Fibroblast of the conjunctiva (primary cell): Measurements from ENCODE around the gene MRGPRF.

Source experiments
- DNase-seq: peaks from one replicate; pipeline ENCODE4 v3.0.0-alpha.2; 2010; ENCODE audit warnings: low read depth

MRGPRF gene

GRCh38 chr11:68963779-68964178 is 49.3 kb downstream of the MRGPRF start:
- no peak for DNase-seq

GRCh38 chr11:68962527-68963250 is 50.4 kb downstream of the MRGPRF start:
- DNase-seq = no peak

- DNase-seq = no peak
Measured at GRCh38 chr11:68961245-68961644, 51.8 kb downstream of the MRGPRF start.

GRCh38 chr11:68960294-68961071 is 52.6 kb downstream of the MRGPRF start:
- no peak for DNase-seq

GRCh38 chr11:68959465-68960293 is 53.4 kb downstream of the MRGPRF start:
- DNase-seq = no peak

- DNase-seq = no peak
Measured at GRCh38 chr11:68958211-68958610, 54.8 kb downstream of the MRGPRF start.

- DNase-seq = no peak
Measured at GRCh38 chr11:68956547-68957254, 56.3 kb downstream of the MRGPRF start.

- DNase-seq = no peak
Measured at GRCh38 chr11:68956142-68956541, 56.9 kb downstream of the MRGPRF start.

- DNase-seq = no peak
Measured at GRCh38 chr11:68955607-68955958, 57.5 kb downstream of the MRGPRF start.

- no peak for DNase-seq
Measured at GRCh38 chr11:68954836-68955606, 58.0 kb downstream of the MRGPRF start.
